K562 (cell line): ENCODE data around the gene KCTD19. TPM values are rescaled to one million over a fixed set of nuclear protein-coding genes. Genes with fewer than 3 reads are reported as not detected.
A peak's percentile ranks its signal among the peaks of the same experiment; 100 is the strongest.

ENCODE experiments used
- ATAC-seq: fragments of 200-7000 bp; cut with Tn5 transposase; 3 replicates; pipeline ENCODE4 v1.9.1; 2020; ENCODE audit warnings: moderate library complexity
- BruUV-seq: library from RNA; stranded (reverse); fragments of 400-500 nt; replicated peaks from 2 replicates; lab custom pipeline; 2021; lab: Mats Ljungman, UMichigan
- CTCF ChIA-PET: fragments of 300-600 bp; formaldehyde crosslinking; extraction: SDS; loops from one replicate; lab custom pipeline; 2021; ENCODE audit warnings: low intra/inter-chr PET ratio; lab: Yijun Ruan, JAX
- POLR2A ChIA-PET: fragments of 300-600, 350-650 bp; sonication (Branson Sonifier 250); formaldehyde crosslinking; extraction: SDS; loops from one replicate; lab custom pipeline; 2021; ENCODE audit warnings: antibody characterized with exemption, inconsistent platforms; lab: Yijun Ruan, JAX
- DNase-seq, 4 experiments: peaks; one replicate each; pipeline versions ENCODE4 v3.0.0 to v3.0.0-alpha.2; 2011 to 2018; ENCODE audit warnings: low spot score in 3 of 4, mixed read lengths in 3 of 4; ENCODE audit errors: extremely low read depth in 1 of 4
- FAIRE-seq: peaks from 2 replicates; lab custom pipeline; 2011; peaks lifted over from hg19 to GRCh38; lab: Jason Lieb, UNC
- H2AFZ ChIP-seq: 2 replicates; pipeline ENCODE4 v1.6.0; 2011; ENCODE audit warnings: low read depth, low read length, control low read depth, inconsistent platforms
- H3K27ac ChIP-seq: fragments of 200-600 bp; 3 replicates; pipeline ENCODE4 v1.8.0; 2011; ENCODE audit warnings: low read depth, mild to moderate bottlenecking, control low read depth, inconsistent platforms, low read length, moderate library complexity, mixed read lengths; ENCODE audit errors: extremely low read depth
- H3K27me3 ChIP-seq, 2 experiments: fragments of 300-600 bp in 1 of 2; 2 replicates in 1 of 2; 3 replicates in 1 of 2; pipeline versions ENCODE4 v1.6.0 to v1.8.0; 2011; ENCODE audit warnings: inconsistent platforms in 2 of 2, low read length in 2 of 2, mild to moderate bottlenecking in 1 of 2, mixed read lengths in 1 of 2, moderate library complexity in 1 of 2; ENCODE audit not compliant: control insufficient read depth in 2 of 2, insufficient read depth in 2 of 2
- H3K36me3 ChIP-seq: fragments of 300-600 bp; 3 replicates; pipeline ENCODE4 v1.8.0; 2011; ENCODE audit warnings: mild to moderate bottlenecking, low read length, inconsistent platforms; ENCODE audit not compliant: control insufficient read depth, insufficient read depth
- H3K4me1 ChIP-seq, 2 experiments: fragments of 200-600 bp in 1 of 2; replicated peaks in 1 of 2; 2 replicates in 1 of 2; 3 replicates in 1 of 2; pipeline versions ENCODE4 v1.5.1 to v1.8.0; 2011; ENCODE audit warnings: inconsistent platforms in 2 of 2, low read length in 2 of 2, mild to moderate bottlenecking in 1 of 2, mixed read lengths in 1 of 2, moderate library complexity in 1 of 2; ENCODE audit not compliant: control insufficient read depth in 2 of 2, insufficient read depth in 2 of 2
- H3K4me2 ChIP-seq: 2 replicates; pipeline ENCODE4 v1.6.1; 2011; ENCODE audit warnings: low read length, control low read depth, inconsistent platforms, mixed read lengths; ENCODE audit not compliant: insufficient read depth
- H3K4me3 ChIP-seq: fragments of 200-600 bp; sonication (generic), shearing (Covaris generic); 2 replicates; pipeline ENCODE4 v1.5.1; 2016; ENCODE audit warnings: control low read depth, inconsistent platforms
- H3K79me2 ChIP-seq: fragments of 200-600 bp; 3 replicates; pipeline ENCODE4 v1.8.0; 2011; ENCODE audit warnings: low read length, inconsistent platforms; ENCODE audit not compliant: control insufficient read depth, insufficient read depth
- H3K9ac ChIP-seq, 2 experiments: 2 replicates each; pipeline versions ENCODE4 v1.6.0 to v1.6.1; 2011; ENCODE audit warnings: low read depth in 2 of 2, low read length in 2 of 2, control low read depth in 1 of 2, inconsistent platforms in 1 of 2, mild to moderate bottlenecking in 1 of 2, mixed read lengths in 1 of 2; ENCODE audit not compliant: insufficient read depth in 1 of 2
- H3K9me1 ChIP-seq: one replicate; pipeline ENCODE4 v1.6.0; 2011; ENCODE audit warnings: inconsistent platforms, mild to moderate bottlenecking, low read length, moderate library complexity; ENCODE audit not compliant: control insufficient read depth, insufficient read depth
- H3K9me3 ChIP-seq: replicated peaks from 2 replicates; pipeline ENCODE4 v1.5.1; 2011; ENCODE audit warnings: low read depth, low read length, inconsistent platforms; ENCODE audit not compliant: control insufficient read depth, insufficient read depth
- H4K20me1 ChIP-seq: replicated peaks from 2 replicates; pipeline ENCODE4 v1.6.1; 2011; ENCODE audit warnings: low read length, inconsistent platforms, mixed read lengths; ENCODE audit not compliant: control insufficient read depth, insufficient read depth
- ERF ChIP-seq: fragments of 450-650 bp; formaldehyde crosslinking; IDR thresholded peaks from 2 replicates; pipeline ENCODE4 v1.4.0; 2020; ENCODE audit warnings: mild to moderate bottlenecking, mixed read lengths
- HDAC3 ChIP-seq: fragments of 450-650 bp; IDR thresholded peaks from 2 replicates; pipeline ENCODE4 v1.6.1; 2018; ENCODE audit warnings: borderline replicate concordance, mild to moderate bottlenecking, moderate library complexity; ENCODE audit not compliant: partially characterized antibody
- MLX ChIP-seq, 2 experiments: fragments of 450-650 bp in 1 of 2; sonication (generic) in 1 of 2; formaldehyde crosslinking; conservative IDR thresholded peaks; 2 replicates each; pipeline versions ENCODE4 v1.4.0 to v1.8.1; 2020 to 2022; ENCODE audit warnings: mild to moderate bottlenecking in 1 of 2, missing genetic modification reagents in 1 of 2
- PKNOX1 ChIP-seq: fragments of 450-650 bp; IDR thresholded peaks from 2 replicates; pipeline ENCODE4 v1.6.1; 2016
- POU5F1 ChIP-seq: fragments of 150-350 bp; IDR thresholded peaks from 2 replicates; pipeline ENCODE4 v1.6.1; 2014; ENCODE audit warnings: borderline replicate concordance, low read length, low read depth, mild to moderate bottlenecking; ENCODE audit not compliant: partially characterized antibody
- XRCC4 ChIP-seq: IDR thresholded peaks from one replicate; pipeline ENCODE4 v1.6.1; 2011; ENCODE audit not compliant: insufficient read depth, insufficient read length; ENCODE audit errors: extremely low read depth
- WGBS: fragments of 100-300 bp; shearing (Covaris generic); methylation state at CpG from one replicate; pipeline ENCODE4 v1.1.6; 2016; ENCODE audit warnings: low coverage, mixed read lengths; ENCODE audit not compliant: insufficient coverage; ENCODE audit errors: missing lambda C conversion rate; 5-methylcytosine and 5-hydroxymethylcytosine counted together
- in situ Hi-C: fragments of 300-500 bp; cut with MboI; formaldehyde crosslinking; loops from 4 replicates; pipeline ENCODE4 v1.15.0; 2018; ENCODE audit warnings: inconsistent platforms, mixed read lengths
- intact Hi-C: fragments of 100-400 bp; cut with micrococcal nuclease; formaldehyde crosslinking; loops from 2 replicates; pipeline ENCODE4 v1.14.2; 2022
- polyA plus RNA-seq, 8 experiments: library from polyadenylated mRNA; depleted of rRNA in 4 of 8; stranded (reverse) in 5 of 8; unstranded in 3 of 8; fragments of >200 nt; fragmentation: Nextera tagmentation in 2 of 8; fragmentation: Illumina TruSeq in 1 of 8; extraction: Ambion mirVana in 2 of 8; extraction: Trizol in 1 of 8; gene quantifications; 2 replicates each; pipeline versions ENCODE4 v1.2.1 to v1.2.3, GENCODE V29; 2011 to 2014; ENCODE audit warnings: inconsistent platforms in 1 of 8, missing spikeins in 1 of 8
- total RNA-seq, 7 experiments: library from RNA; depleted of rRNA in 6 of 7; stranded (reverse); fragments of >200 nt in 6 of 7; fragmentation: Illumina TruSeq in 2 of 7; extraction: Trizol in 2 of 7; gene quantifications; 2 replicates each; pipeline versions ENCODE4 v1.2.1 to v1.2.3, GENCODE V29; 2011 to 2021; ENCODE audit warnings: low replicate concordance in 1 of 7

The KCTD19 gene
- total and polyA plus RNA-seq, 9 of the 15 experiments (the other 6 are each of a cell fraction or from before 2014, with no cell fraction given): 0.03 to 0.91 (median 0.22) TPM; not detected in 2

GRCh38 chr16:67249178-67250044, 77.1 kb downstream of the KCTD19 start (continued):
- no peak for TF ChIP-seq HDAC3

GRCh38 chr16:67248401-67249177, 78.0 kb downstream of the KCTD19 start, which contains the start of gene SLC9A5:
TSS of gene SLC9A5 (plus strand) at chr16:67248979. CDS start at chr16:67249015, 36 bp downstream.
- Histone ChIP-seq H3K27ac (peak within 1 kb of the TSS; percentile 49), H3K4me2 (peak within 1 kb of the TSS; percentile 76), H3K36me3 (peaks cover 13% of the 10 kb centered on the region; the same call in 1 of the 3 replicates), H3K9me1 (no peaks in the 10 kb centered on the region), H3K4me3 (peak within 1 kb of the TSS; percentile 43), H3K79me2 (peaks cover 37% of the 10 kb centered on the region), H3K4me1 (peaks cover 37 to 60% of the 10 kb centered on the region in 2 experiments), H3K27me3 (no peaks in the 10 kb centered on the region), H2AFZ (peak within 1 kb of the TSS; percentile 86), H4K20me1 (no peaks in the 10 kb centered on the region), H3K9me3 (no peaks in the 10 kb centered on the region), H3K9ac (peak within 1 kb of the TSS; percentile 63 to 91)
- 35% methylated on average over 42 of the region's 75 CpGs for WGBS
- DNase-seq: peak; percentile 41 to 66 (median 60)
- in situ Hi-C loops: no loop called here
- intact Hi-C loops: loop anchor here (5.0 to 10.0 kb wide), 2 partner anchors 274 to 296 kb away; no protein-coding TSS in a partner anchor
- POLR2A ChIA-PET: interaction anchor here (0.6 to 1.2 kb wide), 4 partner anchors 9 to 94 kb away, joined by 3 to 4 read pairs (median 4); no protein-coding TSS in a partner anchor
- ATAC-seq: no peak
- no peak for FAIRE-seq
- no TSS peak for BruUV-seq
- CTCF ChIA-PET: no interaction called here
- TF ChIP-seq ERF (CRISPR knock-in tag): 0 out of 2 replicates have a peak, but pooled peaks have one; percentile 18
- no peak for TF ChIP-seq MLX (CRISPR knock-in tag; conservative IDR thresholded peaks at IDR 0.05)
- TF ChIP-seq XRCC4: no peak
- no peak for TF ChIP-seq POU5F1
- TF ChIP-seq PKNOX1: no peak
